HepG2 (cell line): Measurements from ENCODE around the gene NFE2L1. TPM values are rescaled to one million over a fixed set of nuclear protein-coding genes. Genes with fewer than 3 reads are reported as not detected.

Experiments
- BRCA1 ChIP-seq: sonication (generic); formaldehyde crosslinking; IDR thresholded peaks from 2 replicates; pipeline ENCODE4 v1.4.0; 2020; ENCODE audit warnings: missing genetic modification reagents
- CBFB ChIP-seq: sonication (generic); formaldehyde crosslinking; IDR thresholded peaks from 2 replicates; pipeline ENCODE4 v1.4.0; 2020; ENCODE audit warnings: missing genetic modification reagents
- DPF2 ChIP-seq: sonication (generic); formaldehyde crosslinking; IDR thresholded peaks from 2 replicates; pipeline ENCODE4 v1.4.0; 2020; ENCODE audit warnings: mild to moderate bottlenecking, low read depth, missing genetic modification reagents, borderline replicate concordance
- FLYWCH1 ChIP-seq: sonication (generic); formaldehyde crosslinking; IDR thresholded peaks from 2 replicates; pipeline ENCODE4 v1.8.1; 2023; ENCODE audit warnings: mild to moderate bottlenecking, missing genetic modification reagents
- IKZF4 ChIP-seq: sonication (generic); formaldehyde crosslinking; IDR thresholded peaks from 2 replicates; pipeline ENCODE4 v1.5.1; 2020; ENCODE audit warnings: borderline replicate concordance, mild to moderate bottlenecking, low read depth, missing genetic modification reagents; ENCODE audit errors: not compliant biosample characterization
- KLF16 ChIP-seq, 2 experiments: sonication (generic) in 1 of 2; formaldehyde crosslinking in 1 of 2; IDR thresholded peaks; 2 replicates each; pipeline versions ENCODE4 v1.6.1 to v1.8.0; 2016 to 2023; ENCODE audit warnings: missing genetic modification reagents in 2 of 2, missing compliant biosample characterization in 1 of 2
- MTERF4 ChIP-seq: sonication (generic); formaldehyde crosslinking; IDR thresholded peaks from 2 replicates; pipeline ENCODE4 v1.8.0; 2023; ENCODE audit warnings: mild to moderate bottlenecking, missing genetic modification reagents
- MZF1 ChIP-seq: sonication (generic); formaldehyde crosslinking; IDR thresholded peaks from 2 replicates; pipeline ENCODE4 v1.8.1; 2023; ENCODE audit warnings: mild to moderate bottlenecking, missing genetic modification reagents, borderline replicate concordance
- NAIF1 ChIP-seq: sonication (generic); formaldehyde crosslinking; IDR thresholded peaks from 2 replicates; pipeline ENCODE4 v1.5.0; 2020; ENCODE audit warnings: mild to moderate bottlenecking, missing genetic modification reagents, borderline replicate concordance
- NRL ChIP-seq: sonication (generic); formaldehyde crosslinking; IDR thresholded peaks from 2 replicates; pipeline ENCODE4 v1.5.0; 2020; ENCODE audit warnings: missing genetic modification reagents, mild to moderate bottlenecking, moderate library complexity, borderline replicate concordance
- RCOR2 ChIP-seq: IDR thresholded peaks from 2 replicates; pipeline ENCODE4 v1.6.1; 2016; ENCODE audit warnings: missing biosample characterization, missing genetic modification reagents
- ZBTB33 ChIP-seq: sonication (generic); formaldehyde crosslinking; IDR thresholded peaks from 2 replicates; pipeline ENCODE4 v1.4.0; 2020; ENCODE audit warnings: missing genetic modification reagents
- ZNF235 ChIP-seq: sonication (generic); formaldehyde crosslinking; IDR thresholded peaks from 2 replicates; pipeline ENCODE4 v1.8.1; 2023; ENCODE audit warnings: mild to moderate bottlenecking, missing genetic modification reagents, borderline replicate concordance
- ZNF253 ChIP-seq: sonication (generic); formaldehyde crosslinking; IDR thresholded peaks from 2 replicates; pipeline ENCODE4 v1.8.0; 2022; ENCODE audit warnings: mild to moderate bottlenecking, missing genetic modification reagents, borderline replicate concordance
- ZNF329 ChIP-seq: sonication (generic); formaldehyde crosslinking; IDR thresholded peaks from 2 replicates; pipeline ENCODE4 v1.9.0; 2021; ENCODE audit warnings: low read depth, mild to moderate bottlenecking, missing genetic modification reagents
- ZNF543 ChIP-seq: sonication (generic); formaldehyde crosslinking; IDR thresholded peaks from 2 replicates; pipeline ENCODE4 v1.4.0; 2020; ENCODE audit warnings: mild to moderate bottlenecking, missing genetic modification reagents
- ZNF547 ChIP-seq: sonication (generic); formaldehyde crosslinking; IDR thresholded peaks from 2 replicates; pipeline ENCODE4 v1.5.1; 2020; ENCODE audit warnings: mild to moderate bottlenecking, missing genetic modification reagents
- ZNF644 ChIP-seq: IDR thresholded peaks from 2 replicates; pipeline ENCODE4 v1.6.1; 2016; ENCODE audit warnings: low read depth
- polyA plus RNA-seq, 8 experiments: library from polyadenylated mRNA; depleted of rRNA in 3 of 8; stranded (reverse) in 7 of 8; unstranded in 1 of 8; fragments of >200 nt; fragmentation: Illumina TruSeq in 4 of 8; extraction: Trizol in 4 of 8; gene quantifications; 2 replicates each; pipeline versions ENCODE4 v1.2.1 to v1.2.3, GENCODE V29; 2011 to 2016; ENCODE audit warnings: low read depth in 4 of 8, missing spikeins in 1 of 8, mixed read lengths in 1 of 8; ENCODE audit not compliant: insufficient read depth in 1 of 8
- total RNA-seq, 5 experiments: library from RNA; depleted of rRNA; stranded (reverse); fragments of >200 nt; fragmentation: Illumina TruSeq; extraction: Trizol; gene quantifications; 2 replicates each; pipeline ENCODE4 v1.2.3, GENCODE V29; 2016; ENCODE audit warnings: low read depth in 1 of 5
- TF ChIP-seq, protein P1 (sequence below): sonication (generic); formaldehyde crosslinking; IDR thresholded peaks from 2 replicates; pipeline ENCODE4 v1.5.1; 2020; ENCODE audit warnings: missing genetic modification reagents, mild to moderate bottlenecking, borderline replicate concordance
- TF ChIP-seq, protein P2 (sequence below): IDR thresholded peaks from 2 replicates; pipeline ENCODE4 v1.6.1; 2016; ENCODE audit warnings: missing compliant biosample characterization, missing genetic modification reagents, borderline replicate concordance
- TF ChIP-seq, protein P3 (sequence below): sonication (generic); formaldehyde crosslinking; IDR thresholded peaks from 2 replicates; pipeline ENCODE4 v1.8.0; 2022; ENCODE audit warnings: missing genetic modification reagents, mild to moderate bottlenecking, inconsistent platforms, borderline replicate concordance

The NFE2L1 gene
- total and polyA plus RNA-seq, 2 of the 13 experiments (the other 11 are each of a cell fraction or from before 2014, with no cell fraction given): 67.0 to 234 TPM

DNA sequence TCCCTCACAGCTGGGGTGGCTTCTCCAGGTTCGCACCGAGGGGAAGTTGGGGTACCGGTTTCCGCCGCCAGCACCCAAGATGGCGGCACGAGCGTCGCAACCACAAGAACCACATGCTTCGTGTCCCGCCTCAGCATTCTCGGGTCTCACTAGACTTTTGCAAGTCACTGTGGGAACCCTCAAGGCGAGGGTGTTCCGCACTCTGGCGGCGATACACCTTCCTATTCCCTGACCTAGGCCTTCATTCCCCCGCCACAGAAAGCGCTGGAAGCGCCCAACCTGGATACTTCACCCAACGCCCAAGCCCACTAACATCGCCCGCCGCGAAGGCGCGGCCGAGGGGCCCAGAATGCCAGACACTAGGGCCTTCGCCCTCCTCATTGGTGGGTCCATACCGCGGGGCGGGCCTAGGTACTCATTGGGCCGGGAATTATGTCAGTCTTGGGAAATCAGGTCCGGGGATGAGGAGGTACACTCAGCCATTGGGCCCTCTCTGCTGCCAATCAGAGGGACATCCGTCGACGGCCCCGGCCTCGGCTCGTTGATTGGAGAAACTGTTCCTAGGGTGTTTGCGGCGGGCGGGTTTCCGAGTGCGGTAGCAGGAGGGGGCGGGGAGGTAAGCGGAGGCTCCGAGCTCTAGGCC lies at the start of gene NFE2L1 (continued):
- TF ChIP-seq NAIF1 (CRISPR knock-in tag) (no peak), ZBTB33 (peak; percentile 90), BRCA1 (CRISPR knock-in tag) (no peak), DPF2 (CRISPR knock-in tag) (0 out of 2 replicates have a peak, but pooled peaks have one; percentile 31), ZNF644 (CRISPR knock-in tag) (peak; percentile 66; the same call in 1 of the 2 replicates), MTERF4 (CRISPR knock-in tag) (peak; percentile 89), RCOR2 (no peak), NRL (peak; percentile 98), KLF16 (CRISPR knock-in tag; IDR thresholded peaks at IDR 0.05) (0 out of 4 replicates have a peak, but pooled peaks have one; percentile 17 to 73), ZNF329 (CRISPR knock-in tag) (no peak), IKZF4 (CRISPR knock-in tag) (peak; percentile 71), ZNF253 (CRISPR knock-in tag) (0 out of 2 replicates have a peak, but pooled peaks have one; percentile 60), ZNF235 (CRISPR knock-in tag) (peak; percentile 93; the same call in 1 of the 2 replicates), FLYWCH1 (CRISPR knock-in tag) (no peak), MZF1 (CRISPR knock-in tag) (0 out of 2 replicates have a peak, but pooled peaks have one; percentile 53), CBFB (CRISPR knock-in tag) (peak; percentile 68; the same call in 1 of the 2 replicates), ZNF543 (peak; percentile 94), ZNF547 (CRISPR knock-in tag) (peak; percentile 51; the same call in 1 of the 2 replicates)
- TF ChIP-seq, protein P1, sequence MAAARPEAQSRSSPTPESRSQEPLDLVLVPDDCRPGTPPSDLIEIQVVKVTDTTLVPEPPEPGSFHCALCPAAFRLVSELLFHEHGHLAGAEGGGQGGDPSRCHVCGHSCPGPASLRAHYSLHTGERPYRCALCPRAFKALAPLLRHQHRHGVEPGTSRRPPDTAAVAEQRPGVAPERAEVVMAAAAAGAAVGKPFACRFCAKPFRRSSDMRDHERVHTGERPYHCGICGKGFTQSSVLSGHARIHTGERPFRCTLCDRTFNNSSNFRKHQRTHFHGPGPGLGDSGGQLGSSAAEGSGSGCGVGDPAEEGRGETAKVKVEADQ (CRISPR knock-in tag): no peak
- TF ChIP-seq, protein P2, sequence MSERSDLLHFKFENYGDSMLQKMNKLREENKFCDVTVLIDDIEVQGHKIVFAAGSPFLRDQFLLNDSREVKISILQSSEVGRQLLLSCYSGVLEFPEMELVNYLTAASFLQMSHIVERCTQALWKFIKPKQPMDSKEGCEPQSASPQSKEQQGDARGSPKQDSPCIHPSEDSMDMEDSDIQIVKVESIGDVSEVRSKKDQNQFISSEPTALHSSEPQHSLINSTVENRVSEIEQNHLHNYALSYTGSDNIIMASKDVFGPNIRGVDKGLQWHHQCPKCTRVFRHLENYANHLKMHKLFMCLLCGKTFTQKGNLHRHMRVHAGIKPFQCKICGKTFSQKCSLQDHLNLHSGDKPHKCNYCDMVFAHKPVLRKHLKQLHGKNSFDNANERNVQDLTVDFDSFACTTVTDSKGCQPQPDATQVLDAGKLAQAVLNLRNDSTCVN (CRISPR knock-in tag): no peak
- TF ChIP-seq, protein P3, sequence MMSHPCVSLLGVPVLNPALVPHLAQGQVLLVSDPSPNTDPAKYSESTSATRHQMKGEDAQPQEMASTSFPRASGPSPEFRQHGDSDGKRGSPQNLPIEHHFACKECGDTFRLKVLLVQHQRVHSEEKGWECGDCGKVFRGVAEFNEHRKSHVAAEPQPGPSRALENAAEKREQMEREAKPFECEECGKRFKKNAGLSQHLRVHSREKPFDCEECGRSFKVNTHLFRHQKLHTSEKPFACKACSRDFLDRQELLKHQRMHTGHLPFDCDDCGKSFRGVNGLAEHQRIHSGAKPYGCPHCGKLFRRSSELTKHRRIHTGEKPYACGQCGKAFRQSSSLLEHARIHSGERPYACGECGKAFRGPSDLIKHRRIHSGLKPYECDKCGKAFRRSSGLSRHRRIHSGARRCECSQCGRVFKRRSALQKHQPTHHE (CRISPR knock-in tag): peak; percentile 98; the same call in 1 of the 2 replicates
